Mesothelial cell of epicardium (in vitro differentiated cells): ENCODE results near the gene CALN1. TPM values are rescaled to one million over a fixed set of nuclear protein-coding genes. Genes with fewer than 3 reads are reported as not detected.

Source experiments
- DNase-seq, 2 experiments: peaks; one replicate each; pipeline ENCODE4 v3.0.0; 2021; ENCODE audit warnings: low spot score in 2 of 2; ENCODE audit not compliant: unreplicated experiment in 2 of 2
- H3K27ac Mint-ChIP-seq: 2 replicates; pipeline ENCODE4 v1.8.0; 2021; ENCODE audit warnings: mixed read lengths
- H3K27me3 Mint-ChIP-seq: 2 replicates; pipeline ENCODE4 v1.8.0; 2021; ENCODE audit warnings: low read depth, mixed read lengths
- H3K36me3 Mint-ChIP-seq: 2 replicates; pipeline ENCODE4 v1.8.0; 2021; ENCODE audit warnings: mixed read lengths
- H3K4me1 Mint-ChIP-seq: 2 replicates; pipeline ENCODE4 v1.8.0; 2021; ENCODE audit warnings: mixed read lengths
- H3K4me3 Mint-ChIP-seq: 2 replicates; pipeline ENCODE4 v1.8.0; 2021; ENCODE audit warnings: mild to moderate bottlenecking, moderate library complexity, mixed read lengths
- H3K9me3 Mint-ChIP-seq: 2 replicates; pipeline ENCODE4 v1.8.0; 2021; ENCODE audit warnings: mixed read lengths
- total RNA-seq: library from RNA; stranded (reverse); gene quantifications from 3 replicates; pipeline ENCODE4 v1.2.1, GENCODE V29; 2021
- TF ChIP-seq, protein P1 (sequence below): fragments of 200-600 bp; sonication (generic); IDR thresholded peaks from one replicate; pipeline ENCODE4 v1.5.0; 2021; ENCODE audit warnings: antibody characterized with exemption; ENCODE audit not compliant: unreplicated experiment

The CALN1 gene
- total RNA-seq, 1 donor from 2014 or later: 1.1 TPM

DNA sequence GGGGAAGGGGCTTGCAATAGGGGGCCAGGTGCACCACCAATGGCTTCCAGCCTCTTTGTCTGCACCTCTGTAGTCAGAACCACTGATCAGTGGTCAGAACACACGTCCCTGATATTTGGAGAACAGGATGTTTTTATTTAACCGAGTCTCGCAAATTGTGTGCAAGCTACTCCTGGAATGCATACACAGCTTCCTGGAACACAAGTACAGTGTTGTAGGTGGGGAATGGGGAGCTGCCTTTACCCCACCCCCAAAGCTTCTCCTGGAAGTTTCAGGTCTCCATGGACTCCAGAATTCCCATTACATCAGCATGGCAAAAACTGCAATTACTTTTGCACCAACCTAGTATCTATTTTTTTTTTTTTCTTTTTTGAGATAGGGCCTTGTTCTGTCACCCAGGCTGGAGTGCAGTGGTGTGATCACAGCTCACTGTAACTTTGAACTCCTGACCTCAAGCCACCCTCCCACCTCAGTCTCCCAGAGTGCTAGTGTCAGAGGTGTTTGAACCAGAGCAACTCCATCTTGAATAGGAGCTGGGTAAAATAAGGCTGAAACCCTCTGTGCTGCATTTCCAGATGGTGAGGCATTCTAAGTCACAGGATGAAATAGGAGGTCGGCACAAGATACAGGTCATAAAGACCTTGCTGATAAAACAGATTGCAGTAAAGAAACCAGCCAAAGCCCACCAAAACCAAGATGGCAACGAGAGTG lies 374.0 kb downstream of the CALN1 start:
- no peak overlapping the region for H3K27ac Mint-ChIP-seq
- H3K4me1 Mint-ChIP-seq: no peaks in the 10 kb centered on the region
- H3K9me3 Mint-ChIP-seq: peaks cover 25% of the 10 kb centered on the region
- DNase-seq: no peak
- H3K27me3 Mint-ChIP-seq: peaks cover 7% of the 10 kb centered on the region
- no peak overlapping the region for H3K4me3 Mint-ChIP-seq
- H3K36me3 Mint-ChIP-seq: no peaks in the 10 kb centered on the region
- TF ChIP-seq, protein P1, sequence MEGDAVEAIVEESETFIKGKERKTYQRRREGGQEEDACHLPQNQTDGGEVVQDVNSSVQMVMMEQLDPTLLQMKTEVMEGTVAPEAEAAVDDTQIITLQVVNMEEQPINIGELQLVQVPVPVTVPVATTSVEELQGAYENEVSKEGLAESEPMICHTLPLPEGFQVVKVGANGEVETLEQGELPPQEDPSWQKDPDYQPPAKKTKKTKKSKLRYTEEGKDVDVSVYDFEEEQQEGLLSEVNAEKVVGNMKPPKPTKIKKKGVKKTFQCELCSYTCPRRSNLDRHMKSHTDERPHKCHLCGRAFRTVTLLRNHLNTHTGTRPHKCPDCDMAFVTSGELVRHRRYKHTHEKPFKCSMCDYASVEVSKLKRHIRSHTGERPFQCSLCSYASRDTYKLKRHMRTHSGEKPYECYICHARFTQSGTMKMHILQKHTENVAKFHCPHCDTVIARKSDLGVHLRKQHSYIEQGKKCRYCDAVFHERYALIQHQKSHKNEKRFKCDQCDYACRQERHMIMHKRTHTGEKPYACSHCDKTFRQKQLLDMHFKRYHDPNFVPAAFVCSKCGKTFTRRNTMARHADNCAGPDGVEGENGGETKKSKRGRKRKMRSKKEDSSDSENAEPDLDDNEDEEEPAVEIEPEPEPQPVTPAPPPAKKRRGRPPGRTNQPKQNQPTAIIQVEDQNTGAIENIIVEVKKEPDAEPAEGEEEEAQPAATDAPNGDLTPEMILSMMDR: no peak

DNA sequence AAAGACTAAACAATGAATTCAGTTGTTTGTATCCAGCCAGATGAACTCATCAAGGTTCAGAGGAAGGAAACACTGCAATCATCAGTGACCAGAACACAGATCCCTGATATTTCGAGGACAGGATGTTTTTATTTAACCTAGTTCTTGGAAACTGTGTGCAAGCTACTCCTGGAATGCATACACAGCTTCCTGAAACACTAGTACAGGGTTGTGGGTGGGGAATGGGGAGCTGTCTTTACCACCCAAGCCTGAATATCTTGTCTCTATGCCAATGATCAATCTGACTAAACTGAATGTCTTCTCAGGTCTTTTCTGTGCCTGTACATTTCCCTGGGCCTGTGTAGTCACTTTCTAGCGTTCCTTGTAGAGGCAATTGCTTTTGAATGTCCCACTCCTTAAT lies 374.6 kb downstream of the CALN1 start:
- TF ChIP-seq, protein P1: no peak
- peaks cover 25% of the 10 kb centered on the region for H3K9me3 Mint-ChIP-seq
- H3K27me3 Mint-ChIP-seq: peaks cover 7% of the 10 kb centered on the region
- no peak for DNase-seq
- H3K4me1 Mint-ChIP-seq: no peaks in the 10 kb centered on the region
- no peak overlapping the region for H3K27ac Mint-ChIP-seq
- H3K36me3 Mint-ChIP-seq: no peaks in the 10 kb centered on the region
- no peak overlapping the region for H3K4me3 Mint-ChIP-seq

DNA sequence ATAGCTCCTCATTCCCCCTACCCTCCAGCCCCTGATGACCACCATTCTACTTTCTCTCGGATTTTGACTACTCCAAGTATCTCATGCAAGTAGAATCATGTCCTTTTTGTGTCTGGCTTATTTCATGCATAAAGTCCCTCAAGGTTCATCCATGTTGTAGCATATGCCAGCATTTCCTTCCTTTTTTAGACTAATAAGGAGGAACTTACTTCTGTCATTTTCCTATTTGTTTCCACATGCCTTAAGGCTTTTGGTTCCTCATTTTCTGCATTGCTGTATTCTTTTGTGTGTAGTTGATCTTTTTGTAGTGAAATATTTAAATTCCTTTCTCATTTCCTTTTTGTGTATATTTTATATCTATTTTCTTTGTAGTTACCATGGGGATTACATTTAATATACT lies 376.9 kb downstream of the CALN1 start:
- peaks cover 7% of the 10 kb centered on the region for H3K27me3 Mint-ChIP-seq
- peaks cover 14% of the 10 kb centered on the region for H3K9me3 Mint-ChIP-seq
- DNase-seq: no peak
- no peaks in the 10 kb centered on the region for H3K4me1 Mint-ChIP-seq
- no peak overlapping the region for H3K27ac Mint-ChIP-seq
- TF ChIP-seq, protein P1: no peak
- H3K4me3 Mint-ChIP-seq: no peak overlapping the region
- H3K36me3 Mint-ChIP-seq: no peaks in the 10 kb centered on the region

DNA sequence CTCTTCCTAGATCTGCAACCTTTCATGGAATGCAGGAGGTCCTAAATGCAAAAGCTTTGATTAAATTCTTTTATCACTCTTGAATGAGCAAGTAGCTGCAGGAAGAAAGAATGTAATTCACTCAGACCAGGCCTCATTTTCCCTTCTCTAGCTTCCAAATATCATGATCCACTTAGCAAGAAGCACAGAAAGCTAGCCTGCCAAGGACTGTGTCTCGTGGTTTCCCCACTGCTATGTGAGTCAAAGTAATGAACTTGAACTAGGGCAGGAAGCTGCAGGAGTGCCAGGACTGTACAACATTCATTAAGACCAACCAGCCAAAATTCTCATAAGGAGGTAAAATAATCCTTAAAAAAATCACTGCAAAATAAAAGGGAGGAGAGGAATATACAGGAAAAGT lies 379.2 kb downstream of the CALN1 start:
- H3K27me3 Mint-ChIP-seq: peaks cover 8% of the 10 kb centered on the region
- TF ChIP-seq, protein P1: no peak
- H3K27ac Mint-ChIP-seq: no peak overlapping the region
- H3K4me1 Mint-ChIP-seq: no peaks in the 10 kb centered on the region
- no peaks in the 10 kb centered on the region for H3K36me3 Mint-ChIP-seq
- peaks cover 14% of the 10 kb centered on the region for H3K9me3 Mint-ChIP-seq
- DNase-seq: no peak
- H3K4me3 Mint-ChIP-seq: no peak overlapping the region

DNA sequence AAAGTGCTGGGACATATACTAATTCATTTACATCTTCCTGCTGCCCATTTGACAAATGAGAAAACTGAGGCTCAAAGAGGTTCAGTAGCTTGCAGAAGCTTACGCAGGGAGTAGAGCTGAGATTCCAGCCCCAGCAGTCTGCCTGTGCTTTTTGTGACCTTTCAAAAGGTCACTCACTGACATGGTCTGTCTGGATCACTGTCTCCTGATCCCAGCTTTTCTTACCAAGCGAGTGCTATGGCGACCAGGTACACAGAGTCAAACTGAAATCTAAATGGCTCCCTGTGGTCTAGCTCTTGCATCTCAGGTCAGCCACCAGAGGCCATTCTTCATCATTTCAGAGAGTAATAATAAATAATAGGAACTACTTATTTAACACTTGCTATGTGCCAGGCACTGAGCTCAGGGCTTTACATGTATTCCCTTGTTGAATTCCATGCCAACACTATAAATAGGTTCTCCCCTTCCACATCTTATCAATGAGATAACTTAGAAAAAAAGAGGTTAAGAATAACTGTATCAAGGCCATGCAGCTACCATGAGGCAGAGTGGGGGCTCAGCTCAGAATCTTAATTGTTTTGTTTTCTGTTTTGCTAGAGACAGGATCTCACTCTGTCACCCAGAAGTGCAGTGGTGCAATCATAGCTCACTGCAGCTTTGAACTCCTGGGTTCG lies 381.0 kb downstream of the CALN1 start:
- Mint-ChIP-seq H3K4me1 (no peaks in the 10 kb centered on the region), H3K9me3 (peaks cover 11% of the 10 kb centered on the region), H3K4me3 (no peak overlapping the region), H3K36me3 (no peaks in the 10 kb centered on the region), H3K27me3 (peaks cover 6% of the 10 kb centered on the region), H3K27ac (no peak overlapping the region)
- DNase-seq: no peak
- TF ChIP-seq, protein P1: no peak
